Measurements from ENCODE around the gene MID1.

The MID1 gene, protein sequence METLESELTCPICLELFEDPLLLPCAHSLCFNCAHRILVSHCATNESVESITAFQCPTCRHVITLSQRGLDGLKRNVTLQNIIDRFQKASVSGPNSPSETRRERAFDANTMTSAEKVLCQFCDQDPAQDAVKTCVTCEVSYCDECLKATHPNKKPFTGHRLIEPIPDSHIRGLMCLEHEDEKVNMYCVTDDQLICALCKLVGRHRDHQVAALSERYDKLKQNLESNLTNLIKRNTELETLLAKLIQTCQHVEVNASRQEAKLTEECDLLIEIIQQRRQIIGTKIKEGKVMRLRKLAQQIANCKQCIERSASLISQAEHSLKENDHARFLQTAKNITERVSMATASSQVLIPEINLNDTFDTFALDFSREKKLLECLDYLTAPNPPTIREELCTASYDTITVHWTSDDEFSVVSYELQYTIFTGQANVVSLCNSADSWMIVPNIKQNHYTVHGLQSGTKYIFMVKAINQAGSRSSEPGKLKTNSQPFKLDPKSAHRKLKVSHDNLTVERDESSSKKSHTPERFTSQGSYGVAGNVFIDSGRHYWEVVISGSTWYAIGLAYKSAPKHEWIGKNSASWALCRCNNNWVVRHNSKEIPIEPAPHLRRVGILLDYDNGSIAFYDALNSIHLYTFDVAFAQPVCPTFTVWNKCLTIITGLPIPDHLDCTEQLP

DNA sequence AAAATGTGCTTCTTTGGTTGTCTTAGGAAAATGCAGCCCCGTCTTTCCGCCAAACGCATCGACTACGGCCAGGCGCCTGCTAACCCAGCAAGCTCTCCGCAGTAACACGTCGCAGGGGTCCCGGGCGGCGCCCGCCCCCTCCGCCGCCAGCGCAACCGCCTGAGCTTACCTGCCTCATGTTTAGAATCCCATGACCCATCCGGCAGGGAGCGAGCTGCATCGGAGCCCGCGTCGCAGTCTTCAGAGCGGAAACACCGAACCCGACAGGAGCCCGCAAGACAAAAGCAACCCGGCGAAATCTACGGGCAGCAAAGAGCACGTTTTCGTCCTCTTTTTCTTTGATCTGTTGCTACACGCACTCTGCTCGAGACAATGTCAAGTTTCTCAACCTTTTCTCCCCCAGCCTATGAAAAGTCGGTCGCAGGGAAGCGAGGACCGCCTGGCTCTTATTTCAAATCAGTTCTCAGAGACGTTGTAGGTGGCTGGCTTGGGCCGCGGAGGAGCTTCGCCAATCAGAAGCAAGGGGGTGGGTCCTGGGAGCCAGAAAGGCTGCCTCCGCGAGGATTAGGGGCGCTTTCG lies at the start of gene MID1:
Gene MID1, minus strand, starts transcription at position 465 of the 579 bp plus-strand sequence. CDS start 53,038 bp downstream, outside the sequence.
- peak; percentile 72 for DNase-seq (ENCODE audit: low spot score)

GRCh38 chrX:10667143-10667542 lies 46.8 kb upstream of the MID1 start:
- no peak for DNase-seq (ENCODE audit: low spot score)

GRCh38 chrX:10666102-10666501 lies 45.7 kb upstream of the MID1 start:
- no peak for DNase-seq (ENCODE audit: low spot score)

DNA sequence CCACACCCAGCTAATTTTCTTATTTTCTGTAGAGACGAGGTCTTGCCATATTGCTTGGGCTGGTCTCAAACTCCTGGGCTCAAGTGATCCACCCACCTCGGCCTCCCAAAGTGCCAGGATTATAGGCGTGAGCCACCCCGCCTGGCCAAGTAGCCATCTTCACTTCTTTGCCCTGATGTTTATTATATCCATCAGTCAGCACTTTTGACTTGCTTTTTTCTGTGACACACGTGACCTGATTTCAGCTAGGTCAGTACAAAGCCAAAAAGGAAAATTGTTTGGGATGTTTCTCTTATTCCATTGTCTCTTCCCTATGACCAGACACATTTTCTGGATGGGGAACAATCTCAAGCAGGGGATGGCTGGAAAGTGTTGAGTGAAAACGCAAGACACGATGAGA lies 45.3 kb upstream of the MID1 start:
- DNase-seq (ENCODE audit: low spot score) = no peak

DNA sequence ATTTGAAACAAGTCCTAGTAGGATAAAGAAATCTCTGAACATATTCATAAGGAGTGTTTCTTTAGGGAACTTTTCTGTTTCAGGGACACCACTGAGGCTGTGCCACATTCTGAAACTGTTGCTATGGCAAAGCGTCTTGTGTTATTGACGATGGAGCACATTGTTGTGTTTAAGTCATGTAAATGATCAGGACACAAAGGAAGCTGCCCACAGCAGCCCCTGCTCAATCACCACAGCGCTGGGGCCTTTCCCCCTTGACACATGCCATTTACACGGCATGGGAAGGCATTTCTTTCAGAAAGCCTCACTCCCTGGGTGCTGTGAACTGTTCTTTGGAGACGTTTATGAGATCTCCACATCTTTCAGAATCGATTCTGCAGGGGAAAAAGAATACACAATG lies 39.8 kb upstream of the MID1 start:
- no peak for DNase-seq (ENCODE audit: low spot score)

DNA sequence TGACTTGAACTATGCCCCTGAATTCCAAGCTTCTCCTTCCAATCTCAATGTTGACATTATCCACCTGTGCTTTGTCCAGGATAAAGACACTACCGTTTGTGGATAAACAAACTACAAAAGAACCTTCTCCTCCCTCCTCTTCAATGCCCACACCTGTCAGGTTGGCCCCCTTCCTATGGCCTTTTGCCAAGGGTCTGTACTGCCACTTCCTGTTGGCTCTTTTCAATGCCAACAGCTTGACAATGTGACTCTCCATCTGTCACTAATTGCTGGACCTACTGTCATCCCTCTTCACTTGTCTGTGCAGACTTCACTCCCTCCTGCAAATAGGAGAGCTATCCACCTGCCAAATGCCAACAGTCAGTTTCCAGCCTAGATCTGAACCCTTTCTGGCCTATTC lies 35.8 kb upstream of the MID1 start:
- DNase-seq (ENCODE audit: low spot score) = no peak

GRCh38 chrX:10654960-10655359 lies 34.6 kb upstream of the MID1 start:
- no peak for DNase-seq (ENCODE audit: low spot score)

GRCh38 chrX:10653302-10653701 lies 32.9 kb upstream of the MID1 start:
- no peak for DNase-seq (ENCODE audit: low spot score)

DNA sequence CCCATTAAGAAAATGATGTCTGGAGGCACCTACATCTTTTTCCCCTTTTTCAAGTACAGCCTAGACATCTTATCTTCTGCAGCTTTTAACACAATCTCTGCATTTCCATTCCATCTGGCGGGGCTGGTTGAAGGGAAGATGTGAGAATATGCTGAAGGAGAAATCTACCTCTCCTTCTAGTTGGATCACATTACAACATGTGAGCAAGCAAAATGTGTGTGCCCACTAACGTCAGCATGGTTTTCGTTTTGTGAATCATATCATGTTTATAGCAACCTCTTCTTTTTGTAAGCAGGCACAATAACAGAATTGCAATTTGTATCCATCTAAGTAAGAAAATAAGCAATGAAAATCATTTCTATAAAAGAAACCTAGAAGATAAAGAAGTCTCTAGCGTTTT lies 28.9 kb upstream of the MID1 start:
- no peak for DNase-seq (ENCODE audit: low spot score)

- DNase-seq (ENCODE audit: low spot score) = no peak
These were observed 28.2 kb upstream of the MID1 start for GRCh38 chrX:10648614-10649013.

GRCh38 chrX:10636851-10637250 lies 16.5 kb upstream of the MID1 start:
- DNase-seq (ENCODE audit: low spot score) = no peak

- peak; percentile 37 for DNase-seq (ENCODE audit: low spot score)
These were observed 16.0 kb upstream of the MID1 start for GRCh38 chrX:10636337-10636736.

GRCh38 chrX:10634392-10635161 lies 14.2 kb upstream of the MID1 start:
- DNase-seq (ENCODE audit: low spot score) = no peak

- DNase-seq (ENCODE audit: low spot score) = peak; percentile 47
These were observed 13.3 kb upstream of the MID1 start for GRCh38 chrX:10633722-10634121.

DNA sequence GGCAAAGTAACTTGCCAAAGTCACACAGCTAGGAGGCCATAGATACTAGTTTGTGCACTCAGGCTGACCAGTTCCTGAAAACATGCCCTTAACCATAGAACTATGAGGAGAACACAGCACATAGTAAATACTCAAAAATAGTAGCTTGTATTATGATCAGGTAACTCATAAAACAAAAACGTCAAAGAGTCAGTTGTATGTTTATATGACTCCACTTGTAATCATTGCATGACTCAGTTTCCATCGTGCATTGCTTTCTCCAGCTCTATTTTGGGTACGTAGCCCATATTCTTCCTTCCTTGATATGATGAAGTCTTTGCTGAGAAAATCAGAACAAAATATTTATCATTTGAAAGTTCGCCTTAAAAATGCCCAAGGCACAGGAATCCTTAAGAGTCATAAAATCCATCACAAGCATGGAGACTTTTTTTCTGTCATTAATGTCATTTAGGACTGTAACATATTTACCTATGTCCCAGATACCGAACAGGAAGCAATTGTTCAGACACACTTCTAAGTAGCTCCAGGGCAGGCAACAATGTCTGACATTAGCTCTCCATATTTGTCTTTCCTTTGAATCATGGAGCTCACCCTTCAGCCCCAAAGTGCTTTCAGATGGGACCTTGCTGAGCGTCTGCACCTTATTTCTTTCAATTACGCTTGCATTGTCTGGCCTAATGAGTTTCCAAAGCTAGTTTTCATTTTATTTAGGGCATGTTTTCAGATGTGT lies 11.2 kb upstream of the MID1 start:
- DNase-seq (ENCODE audit: low spot score) = no peak

DNA sequence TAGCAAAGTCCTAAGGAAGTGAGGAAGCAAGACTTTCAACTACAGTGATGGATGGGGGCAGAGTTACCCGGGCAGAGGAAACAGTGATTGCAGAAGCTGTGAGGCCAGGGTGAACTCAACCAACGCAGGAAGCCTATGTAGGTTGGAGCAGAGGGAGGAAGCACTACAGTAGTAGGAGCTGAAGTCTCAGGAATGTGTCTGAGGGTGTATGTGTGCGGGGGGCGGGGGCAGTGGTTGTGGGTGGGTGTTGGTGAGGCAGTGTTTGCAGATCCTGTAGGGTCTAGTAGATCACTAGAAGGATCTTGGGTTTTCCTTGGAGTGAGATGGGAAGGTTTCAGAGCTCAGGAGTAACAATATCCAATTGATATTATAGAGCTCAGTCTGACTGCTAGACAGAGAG lies 9.9 kb upstream of the MID1 start:
- no peak for DNase-seq (ENCODE audit: low spot score)

GRCh38 chrX:10629905-10630304 lies 9.5 kb upstream of the MID1 start:
- DNase-seq (ENCODE audit: low spot score) = no peak

GRCh38 chrX:10628906-10629305 lies 8.5 kb upstream of the MID1 start:
- no peak for DNase-seq (ENCODE audit: low spot score)

DNA sequence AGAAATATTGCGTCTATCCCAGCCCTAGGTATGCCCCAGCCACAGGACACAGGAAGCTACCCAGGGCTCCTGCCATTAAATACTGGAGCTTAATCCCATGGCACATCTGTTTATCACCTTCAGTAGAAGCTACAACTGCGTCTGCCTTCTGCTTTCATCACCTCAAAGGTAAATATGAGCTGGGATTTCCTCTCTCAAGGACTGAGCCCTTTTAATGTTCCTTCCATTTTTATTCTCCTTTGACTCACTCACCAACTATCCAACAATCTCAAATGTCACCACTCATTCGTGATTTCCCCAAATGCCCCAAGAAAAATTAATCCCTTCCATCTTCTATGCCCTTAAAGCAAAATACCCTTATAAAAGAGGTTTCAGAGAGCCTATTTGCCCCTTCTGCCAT lies 1.8 kb upstream of the MID1 start:
- DNase-seq (ENCODE audit: low spot score) = no peak

DNA sequence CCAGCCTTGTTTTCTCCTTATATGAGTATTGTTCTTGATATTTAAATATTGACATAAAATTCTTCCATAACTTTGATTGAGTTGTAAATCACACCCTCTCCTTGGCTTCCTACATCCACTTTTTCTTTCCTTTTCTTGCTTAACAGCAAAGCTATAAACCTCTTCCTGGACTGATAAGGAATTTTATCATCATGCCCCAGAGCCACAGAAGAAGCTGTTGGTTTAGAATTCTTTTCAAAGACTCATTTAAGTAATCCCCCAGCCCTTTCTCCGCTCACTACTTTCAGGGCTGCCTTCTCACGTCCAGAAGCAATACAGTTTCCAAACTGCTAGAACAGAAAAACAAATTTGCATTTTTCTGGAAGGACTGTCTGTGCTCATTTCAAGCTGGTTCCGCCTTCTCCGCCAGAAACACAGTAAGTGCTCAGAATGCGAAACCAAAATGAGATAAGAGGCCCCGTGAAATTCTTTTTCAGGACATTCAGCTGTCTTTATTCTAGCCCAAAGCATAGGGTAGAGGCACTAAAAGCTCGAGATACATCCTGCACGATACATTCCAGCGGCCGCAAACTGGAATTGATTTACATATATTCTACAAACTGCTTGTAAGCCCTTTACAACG lies 849 bp downstream of the MID1 start:
- DNase-seq (ENCODE audit: low spot score) = peak; percentile 17

- DNase-seq (ENCODE audit: low spot score) = peak; percentile 21
These were observed 1.4 kb downstream of the MID1 start for GRCh38 chrX:10618961-10619360.

Measured in Ammon's horn (tissue), 1 donor.